Sigmoid colon (tissue), 4 donors: ENCODE data around the gene NT5DC4.

Experiments
- CTCF ChIP-seq, 4 experiments: fragments of 450-650 bp in 3 of 4; fragments of 200-600 bp in 1 of 4; IDR thresholded peaks; one replicate each; pipeline ENCODE4 v1.5.1; 2016 to 2019; ENCODE audit warnings: antibody characterized with exemption in 4 of 4, mild to moderate bottlenecking in 3 of 4, moderate library complexity in 2 of 4
- POLR2AphosphoS5 ChIP-seq, 4 donors: sonication (generic); formaldehyde crosslinking; IDR thresholded peaks; one replicate each; pipeline ENCODE4 v1.6.1; 2017; ENCODE audit warnings: antibody characterized with exemption in 4 of 4

- TF ChIP-seq CTCF (IDR thresholded peaks at IDR 0.05) (no peak), POLR2AphosphoS5 (IDR thresholded peaks at IDR 0.05) (no peak)
These were observed 17.1 kb upstream of the NT5DC4 start for GRCh38 chr2:112703684-112704083.
